Measurements from ENCODE around the gene PLB1.

The PLB1 gene

GRCh38 chr2:28566521-28567041 is 70.7 kb downstream of the PLB1 start:
- DNase-seq, result peak; percentile 96

- DNase-seq, result no peak
Observed at GRCh38 chr2:28567061-28567471, 71.2 kb downstream of the PLB1 start.

- DNase-seq, result no peak
Observed at GRCh38 chr2:28568036-28568435, 72.2 kb downstream of the PLB1 start.

GRCh38 chr2:28568533-28568932 is 72.7 kb downstream of the PLB1 start:
- no peak for DNase-seq

- no peak for DNase-seq
Observed at GRCh38 chr2:28570431-28570830, 74.6 kb downstream of the PLB1 start.

- no peak for DNase-seq
Observed at GRCh38 chr2:28576714-28577113, 80.9 kb downstream of the PLB1 start.

GRCh38 chr2:28577791-28578680 is 82.2 kb downstream of the PLB1 start:
- DNase-seq, result no peak

GRCh38 chr2:28578774-28579173 is 82.9 kb downstream of the PLB1 start:
- DNase-seq, result no peak

- DNase-seq, result no peak
Observed at GRCh38 chr2:28579606-28580005, 83.7 kb downstream of the PLB1 start.

- no peak for DNase-seq
Observed at GRCh38 chr2:28580078-28580477, 84.2 kb downstream of the PLB1 start.

GRCh38 chr2:28581312-28581711 is 85.5 kb downstream of the PLB1 start:
- no peak for DNase-seq

GRCh38 chr2:28582152-28582551 is 86.3 kb downstream of the PLB1 start:
- DNase-seq, result no peak

- no peak for DNase-seq
Observed at GRCh38 chr2:28582595-28582994, 86.7 kb downstream of the PLB1 start.

GRCh38 chr2:28583899-28584553 is 88.2 kb downstream of the PLB1 start:
- peak; percentile 65 for DNase-seq

GRCh38 chr2:28586867-28587266 is 91.0 kb downstream of the PLB1 start:
- DNase-seq, result no peak

GRCh38 chr2:28587526-28588291 is 91.8 kb downstream of the PLB1 start:
- peak; percentile 71 for DNase-seq

GRCh38 chr2:28588292-28588670 is 92.4 kb downstream of the PLB1 start:
- no peak for DNase-seq

GRCh38 chr2:28589746-28590463 is 94.0 kb downstream of the PLB1 start:
- no peak for DNase-seq

GRCh38 chr2:28590496-28591301 is 94.8 kb downstream of the PLB1 start:
- DNase-seq, result peak; percentile 62

- DNase-seq, result no peak
Observed at GRCh38 chr2:28591711-28592335, 96.0 kb downstream of the PLB1 start.

GRCh38 chr2:28592481-28592880 is 96.6 kb downstream of the PLB1 start:
- DNase-seq, result no peak
